ENCODE data around the gene FANCC.
"Not testable (repeated sequence)": the region's sequence is repeated elsewhere in the genome, so short reads cannot be mapped to it uniquely, and the experiment has no call there.

Gene FANCC

GRCh38 chr9:95226921-95227320 lies 90.6 kb downstream of the FANCC start:
- no peak for TF ChIP-seq JUND (IDR thresholded peaks at IDR 0.05; ENCODE audit: low read depth)
- in situ Hi-C loops (cut with HindIII; ENCODE audit: low pct_unique_long_range_greater_than_20kb, low sequenced_read_pairs) = no loop called here
- no peak for DNase-seq (ENCODE audit: low read depth in 1 of 2, low spot score in 1 of 2)

- no peak for TF ChIP-seq JUND (IDR thresholded peaks at IDR 0.05; ENCODE audit: low read depth)
- no peak for DNase-seq (ENCODE audit: low read depth in 1 of 2, low spot score in 1 of 2)
- in situ Hi-C loops (cut with HindIII; ENCODE audit: low pct_unique_long_range_greater_than_20kb, low sequenced_read_pairs) = no loop called here
Observed at GRCh38 chr9:95225726-95226106, 91.8 kb downstream of the FANCC start.

- TF ChIP-seq JUND (IDR thresholded peaks at IDR 0.05; ENCODE audit: low read depth) = no peak
- no peak for DNase-seq (ENCODE audit: low read depth in 1 of 2, low spot score in 1 of 2)
- in situ Hi-C loops (cut with HindIII; ENCODE audit: low pct_unique_long_range_greater_than_20kb, low sequenced_read_pairs) = no loop called here
Observed at GRCh38 chr9:95225076-95225725, 92.3 kb downstream of the FANCC start.

- DNase-seq (ENCODE audit: low read depth in 1 of 2, low spot score in 1 of 2) = no peak
- in situ Hi-C loops (cut with HindIII; ENCODE audit: low pct_unique_long_range_greater_than_20kb, low sequenced_read_pairs) = no loop called here
Observed at GRCh38 chr9:95224376-95225019, 93.0 kb downstream of the FANCC start.

GRCh38 chr9:95220352-95220751 lies 97.2 kb downstream of the FANCC start:
- in situ Hi-C loops (cut with HindIII; ENCODE audit: low pct_unique_long_range_greater_than_20kb, low sequenced_read_pairs); DNase-seq (ENCODE audit: low read depth in 1 of 2, low spot score in 1 of 2): not testable (repeated sequence)

More at GRCh38 chr9:95224376-95225019, 93.0 kb downstream of the FANCC start:
- TF ChIP-seq JUND (IDR thresholded peaks at IDR 0.05; ENCODE audit: low read depth) = no peak

- no peak for TF ChIP-seq JUND (IDR thresholded peaks at IDR 0.05; ENCODE audit: low read depth)
- in situ Hi-C loops (cut with HindIII; ENCODE audit: low pct_unique_long_range_greater_than_20kb, low sequenced_read_pairs) = no loop called here
- no peak for DNase-seq (ENCODE audit: low read depth in 1 of 2, low spot score in 1 of 2)
Observed at GRCh38 chr9:95218773-95219172, 98.7 kb downstream of the FANCC start.

GRCh38 chr9:95217936-95218335 lies 99.6 kb downstream of the FANCC start:
- TF ChIP-seq JUND (IDR thresholded peaks at IDR 0.05; ENCODE audit: low read depth) = no peak
- DNase-seq (ENCODE audit: low read depth in 1 of 2, low spot score in 1 of 2) = no peak
- in situ Hi-C loops (cut with HindIII; ENCODE audit: low pct_unique_long_range_greater_than_20kb, low sequenced_read_pairs) = no loop called here

GRCh38 chr9:95215336-95215898 lies 102.1 kb downstream of the FANCC start:
- no peak for DNase-seq (ENCODE audit: low read depth in 1 of 2, low spot score in 1 of 2)
- in situ Hi-C loops (cut with HindIII; ENCODE audit: low pct_unique_long_range_greater_than_20kb, low sequenced_read_pairs) = no loop called here
- no peak for TF ChIP-seq JUND (IDR thresholded peaks at IDR 0.05; ENCODE audit: low read depth)

- no peak for TF ChIP-seq JUND (IDR thresholded peaks at IDR 0.05; ENCODE audit: low read depth)
- in situ Hi-C loops (cut with HindIII; ENCODE audit: low pct_unique_long_range_greater_than_20kb, low sequenced_read_pairs) = no loop called here
- no peak for DNase-seq (ENCODE audit: low read depth in 1 of 2, low spot score in 1 of 2)
Observed at GRCh38 chr9:95213117-95213516, 104.4 kb downstream of the FANCC start.

- no peak for TF ChIP-seq JUND (IDR thresholded peaks at IDR 0.05; ENCODE audit: low read depth)
Observed at GRCh38 chr9:95211028-95211427, 106.5 kb downstream of the FANCC start.

GRCh38 chr9:95207403-95207802 lies 110.1 kb downstream of the FANCC start:
- in situ Hi-C loops (cut with HindIII; ENCODE audit: low pct_unique_long_range_greater_than_20kb, low sequenced_read_pairs) = no loop called here
- no peak for DNase-seq (ENCODE audit: low read depth in 1 of 2, low spot score in 1 of 2)
- no peak for TF ChIP-seq JUND (IDR thresholded peaks at IDR 0.05; ENCODE audit: low read depth)

More at GRCh38 chr9:95211028-95211427, 106.5 kb downstream of the FANCC start:
- in situ Hi-C loops (cut with HindIII; ENCODE audit: low pct_unique_long_range_greater_than_20kb, low sequenced_read_pairs) = no loop called here
- no peak for DNase-seq (ENCODE audit: low read depth in 1 of 2, low spot score in 1 of 2)

GRCh38 chr9:95206143-95206542 lies 111.4 kb downstream of the FANCC start:
- no peak for DNase-seq (ENCODE audit: low read depth in 1 of 2, low spot score in 1 of 2)
- in situ Hi-C loops (cut with HindIII; ENCODE audit: low pct_unique_long_range_greater_than_20kb, low sequenced_read_pairs) = no loop called here
- TF ChIP-seq JUND (IDR thresholded peaks at IDR 0.05; ENCODE audit: low read depth) = no peak

- TF ChIP-seq JUND (IDR thresholded peaks at IDR 0.05; ENCODE audit: low read depth) = no peak
- in situ Hi-C loops (cut with HindIII; ENCODE audit: low pct_unique_long_range_greater_than_20kb, low sequenced_read_pairs) = no loop called here
Observed at GRCh38 chr9:95204710-95205109, 112.8 kb downstream of the FANCC start.

More at GRCh38 chr9:95204710-95205109, 112.8 kb downstream of the FANCC start:
- no peak for DNase-seq (ENCODE audit: low read depth in 1 of 2, low spot score in 1 of 2)
